ENCODE results near the gene SLC9A7. TPM values are rescaled to one million over a fixed set of nuclear protein-coding genes. Genes with fewer than 3 reads are reported as not detected.

SLC9A7 gene
- total RNA-seq, 2 experiments from 2014 or later, result 2.2 to 3.2 TPM

GRCh38 chrX:46707274-46707965, 51.5 kb downstream of the SLC9A7 start:
- peaks cover 2% of the 10 kb centered on the region for H3K4me1 ChIP-seq (ENCODE audit: insufficient read depth, low read length)
- no peaks in the 10 kb centered on the region for H3K27me3 Mint-ChIP-seq
- DNase-seq (no peak), ATAC-seq (ENCODE audit: poor library complexity) (no peak)
- H3K4me1 Mint-ChIP-seq (ENCODE audit: low read depth), result peaks cover 7% of the 10 kb centered on the region
- ChIA-PET CTCF (no interaction called here), POLR2A (no interaction called here)
- TF ChIP-seq CTCF (IDR thresholded peaks at IDR 0.05), result no peak
- H3K4me3 ChIP-seq (ENCODE audit: low read length), result no peak overlapping the region
- no peaks in the 10 kb centered on the region for H3K36me3 ChIP-seq (ENCODE audit: insufficient read depth, low read length)
- H3K9me3 Mint-ChIP-seq, result no peaks in the 10 kb centered on the region
- H3K27ac Mint-ChIP-seq, result no peak overlapping the region
- no peaks in the 10 kb centered on the region for H3K9me3 ChIP-seq (ENCODE audit: control insufficient read depth in 1 of 2, insufficient read depth in 1 of 2, low read length in 2 of 2)
- no peak overlapping the region for H3K27ac ChIP-seq (ENCODE audit: low read depth in 1 of 2, low read length in 2 of 2)
- intact Hi-C loops (cut with DNase I, micrococcal nuclease), result no loop called here
- H3K4me3 Mint-ChIP-seq, result no peak overlapping the region
- H3K36me3 Mint-ChIP-seq (ENCODE audit: low read depth), result no peaks in the 10 kb centered on the region
- H3K27me3 ChIP-seq (ENCODE audit: control insufficient read depth in 1 of 2, insufficient read depth in 2 of 2, low read length in 2 of 2), result no peaks in the 10 kb centered on the region

GRCh38 chrX:46704767-46705386, 54.0 kb downstream of the SLC9A7 start:
- no peaks in the 10 kb centered on the region for H3K36me3 Mint-ChIP-seq (ENCODE audit: low read depth)
- H3K9me3 ChIP-seq (ENCODE audit: control insufficient read depth in 1 of 2, insufficient read depth in 1 of 2, low read length in 2 of 2), result no peaks in the 10 kb centered on the region
- intact Hi-C loops (cut with DNase I, micrococcal nuclease), result no loop called here
- ATAC-seq (ENCODE audit: poor library complexity), result peak; percentile 11
- ChIA-PET CTCF (no interaction called here), POLR2A (no interaction called here)
- no peak for TF ChIP-seq CTCF (IDR thresholded peaks at IDR 0.05)
- peaks cover 2% of the 10 kb centered on the region for H3K4me1 ChIP-seq (ENCODE audit: insufficient read depth, low read length)
- H3K27ac ChIP-seq (ENCODE audit: low read depth in 1 of 2, low read length in 2 of 2), result no peak overlapping the region
- H3K27me3 Mint-ChIP-seq, result no peaks in the 10 kb centered on the region
- peak in 2 of 14 experiments; percentile 5 to 9 for DNase-seq
- no peak overlapping the region for H3K27ac Mint-ChIP-seq
- H3K4me3 Mint-ChIP-seq, result no peak overlapping the region
- no peaks in the 10 kb centered on the region for H3K27me3 ChIP-seq (ENCODE audit: control insufficient read depth in 1 of 2, insufficient read depth in 2 of 2, low read length in 2 of 2)
- peaks cover 7% of the 10 kb centered on the region for H3K4me1 Mint-ChIP-seq (ENCODE audit: low read depth)
- no peaks in the 10 kb centered on the region for H3K36me3 ChIP-seq (ENCODE audit: insufficient read depth, low read length)
- H3K4me3 ChIP-seq (ENCODE audit: low read length), result no peak overlapping the region
- no peaks in the 10 kb centered on the region for H3K9me3 Mint-ChIP-seq

GRCh38 chrX:46703980-46704379, 54.9 kb downstream of the SLC9A7 start:
- peaks cover 7% of the 10 kb centered on the region for H3K4me1 Mint-ChIP-seq (ENCODE audit: low read depth)
- no peak for DNase-seq
- no peaks in the 10 kb centered on the region for H3K9me3 ChIP-seq (ENCODE audit: control insufficient read depth in 1 of 2, insufficient read depth in 1 of 2, low read length in 2 of 2)
- no peaks in the 10 kb centered on the region for H3K27me3 ChIP-seq (ENCODE audit: control insufficient read depth in 1 of 2, insufficient read depth in 2 of 2, low read length in 2 of 2)
- POLR2A ChIA-PET, result no interaction called here
- peaks cover 2% of the 10 kb centered on the region for H3K4me1 ChIP-seq (ENCODE audit: insufficient read depth, low read length)
- TF ChIP-seq CTCF (IDR thresholded peaks at IDR 0.05), result no peak
- CTCF ChIA-PET, result no interaction called here
- no peaks in the 10 kb centered on the region for H3K36me3 Mint-ChIP-seq (ENCODE audit: low read depth)
- H3K4me3 ChIP-seq (ENCODE audit: low read length), result no peak overlapping the region
- no peak overlapping the region for H3K27ac Mint-ChIP-seq
- no peaks in the 10 kb centered on the region for H3K27me3 Mint-ChIP-seq
- no peaks in the 10 kb centered on the region for H3K9me3 Mint-ChIP-seq
- intact Hi-C loops (cut with DNase I, micrococcal nuclease), result no loop called here
- no peak overlapping the region for H3K4me3 Mint-ChIP-seq
- no peak overlapping the region for H3K27ac ChIP-seq (ENCODE audit: low read depth in 1 of 2, low read length in 2 of 2)
- no peaks in the 10 kb centered on the region for H3K36me3 ChIP-seq (ENCODE audit: insufficient read depth, low read length)
- ATAC-seq (ENCODE audit: poor library complexity), result no peak
